GM20000 (cell line): ENCODE data around the gene ZNF669.

ENCODE experiments used
- DNase-seq: peaks from one replicate; pipeline ENCODE4 v3.0.0; 2012; ENCODE audit warnings: low spot score
- TF ChIP-seq, protein P1 (sequence below): IDR thresholded peaks from 2 replicates; pipeline ENCODE4 v1.5.1; 2012; ENCODE audit warnings: mild to moderate bottlenecking, control low read depth; ENCODE audit errors: extremely low read depth, missing control alignments

Gene ZNF669

DNA sequence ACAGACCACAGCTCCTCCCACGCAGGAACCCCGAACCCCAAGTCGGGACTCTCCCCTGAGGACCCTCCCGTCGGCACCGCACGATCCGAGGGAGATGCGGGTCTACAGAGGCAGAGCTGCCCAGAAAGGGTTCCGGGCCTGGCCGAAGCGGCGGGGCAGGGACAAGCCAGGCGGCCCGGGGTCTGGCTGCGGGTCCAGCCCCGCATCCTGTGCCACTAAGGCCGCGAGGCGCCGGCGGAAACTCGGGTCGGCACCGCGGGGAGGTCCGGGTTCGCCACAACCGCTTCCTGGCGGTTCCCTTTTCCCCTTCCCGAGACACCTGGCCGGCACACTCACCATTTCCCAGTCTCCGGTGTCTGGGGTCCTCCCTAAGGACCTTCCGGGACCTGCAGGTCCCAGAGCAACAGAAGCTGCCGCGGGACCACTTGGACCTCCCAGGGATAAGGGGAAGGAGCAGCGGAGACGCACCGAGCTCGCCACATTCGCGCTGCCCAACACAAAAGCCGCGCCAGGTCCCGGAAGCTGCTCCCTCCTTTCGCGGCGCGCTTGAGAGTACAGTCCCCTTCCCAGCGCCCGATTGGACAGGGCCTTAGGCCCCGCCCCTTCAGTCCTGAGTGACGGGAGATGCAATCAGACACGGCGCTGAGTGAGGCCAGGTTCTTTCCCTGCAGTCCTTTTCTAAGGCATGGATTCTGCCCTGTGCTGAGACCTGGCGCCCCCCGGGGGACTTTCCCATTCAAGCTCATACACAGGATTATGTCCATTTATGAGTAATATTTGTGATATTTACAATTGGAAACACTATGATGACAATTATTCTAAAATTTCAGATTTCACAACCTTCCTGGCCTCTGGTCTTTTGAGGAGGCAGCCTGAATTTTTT, 25.7 kb downstream of the ZNF669 start, which contains the start of gene ZNF670:
ZNF670 (minus strand) TSS at position 554 of the 883 bp plus-strand sequence; CDS start at position 339, 215 bp downstream.
- TF ChIP-seq, protein P1, sequence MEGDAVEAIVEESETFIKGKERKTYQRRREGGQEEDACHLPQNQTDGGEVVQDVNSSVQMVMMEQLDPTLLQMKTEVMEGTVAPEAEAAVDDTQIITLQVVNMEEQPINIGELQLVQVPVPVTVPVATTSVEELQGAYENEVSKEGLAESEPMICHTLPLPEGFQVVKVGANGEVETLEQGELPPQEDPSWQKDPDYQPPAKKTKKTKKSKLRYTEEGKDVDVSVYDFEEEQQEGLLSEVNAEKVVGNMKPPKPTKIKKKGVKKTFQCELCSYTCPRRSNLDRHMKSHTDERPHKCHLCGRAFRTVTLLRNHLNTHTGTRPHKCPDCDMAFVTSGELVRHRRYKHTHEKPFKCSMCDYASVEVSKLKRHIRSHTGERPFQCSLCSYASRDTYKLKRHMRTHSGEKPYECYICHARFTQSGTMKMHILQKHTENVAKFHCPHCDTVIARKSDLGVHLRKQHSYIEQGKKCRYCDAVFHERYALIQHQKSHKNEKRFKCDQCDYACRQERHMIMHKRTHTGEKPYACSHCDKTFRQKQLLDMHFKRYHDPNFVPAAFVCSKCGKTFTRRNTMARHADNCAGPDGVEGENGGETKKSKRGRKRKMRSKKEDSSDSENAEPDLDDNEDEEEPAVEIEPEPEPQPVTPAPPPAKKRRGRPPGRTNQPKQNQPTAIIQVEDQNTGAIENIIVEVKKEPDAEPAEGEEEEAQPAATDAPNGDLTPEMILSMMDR: no peak
- peak; percentile 94 for DNase-seq

DNA sequence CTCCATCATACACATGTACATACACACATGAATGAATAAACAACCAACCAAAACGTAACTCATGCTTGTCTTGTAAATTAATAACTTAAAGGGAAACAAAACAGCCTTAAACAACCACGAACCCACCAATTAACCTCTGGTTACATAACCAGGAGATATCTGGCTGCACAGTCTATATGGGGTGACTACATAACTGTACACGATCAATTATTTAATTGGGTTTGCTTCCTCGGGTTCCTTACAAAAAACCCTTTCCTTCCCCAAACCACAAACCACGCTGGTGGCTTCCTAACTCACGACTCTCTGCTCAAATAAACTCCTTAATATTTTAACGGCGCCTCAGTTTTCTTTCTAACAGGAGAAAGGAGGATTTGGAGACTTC, 26.3 kb downstream of the ZNF669 start:
- TF ChIP-seq, protein P1: no peak
- peak; percentile 34 for DNase-seq

DNA sequence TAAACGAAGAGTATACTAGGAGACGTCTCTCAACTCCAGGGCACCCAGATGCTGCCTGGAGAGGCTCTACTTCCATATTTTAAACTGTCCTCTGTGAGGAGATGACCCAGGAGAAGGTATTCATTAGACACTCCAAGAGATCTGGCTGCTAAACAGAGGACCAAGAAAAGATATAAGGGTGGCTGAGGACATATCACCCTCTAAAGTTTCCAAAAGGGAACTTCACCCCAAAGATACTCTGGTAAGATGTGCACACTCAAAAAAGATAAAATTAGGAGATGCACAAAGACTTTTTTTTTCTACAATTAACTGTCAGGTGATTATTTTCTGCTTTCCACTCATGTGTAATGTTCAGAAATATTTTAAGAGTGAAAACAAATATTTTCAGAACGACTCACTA, 26.9 kb downstream of the ZNF669 start:
- TF ChIP-seq, protein P1: no peak
- DNase-seq: no peak

DNA sequence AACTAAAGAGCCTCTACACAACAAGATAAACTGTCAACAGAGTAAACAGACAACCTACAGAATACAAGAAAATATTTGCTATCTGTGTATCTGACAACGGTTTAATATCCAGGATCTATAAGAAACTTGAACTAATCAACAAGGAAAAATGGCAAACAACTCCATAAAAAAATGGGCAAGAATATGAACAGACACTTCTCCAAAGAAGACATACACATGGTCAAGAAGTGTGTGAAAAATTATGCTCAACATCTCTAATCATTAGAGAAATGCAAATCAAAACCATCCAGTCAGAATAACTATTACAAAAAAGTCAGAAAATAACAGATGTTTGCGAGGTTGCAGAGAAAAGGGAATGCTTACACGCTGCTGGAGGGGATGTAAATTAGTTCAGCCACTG, 33.5 kb downstream of the ZNF669 start:
- DNase-seq: no peak
- TF ChIP-seq, protein P1: no peak

DNA sequence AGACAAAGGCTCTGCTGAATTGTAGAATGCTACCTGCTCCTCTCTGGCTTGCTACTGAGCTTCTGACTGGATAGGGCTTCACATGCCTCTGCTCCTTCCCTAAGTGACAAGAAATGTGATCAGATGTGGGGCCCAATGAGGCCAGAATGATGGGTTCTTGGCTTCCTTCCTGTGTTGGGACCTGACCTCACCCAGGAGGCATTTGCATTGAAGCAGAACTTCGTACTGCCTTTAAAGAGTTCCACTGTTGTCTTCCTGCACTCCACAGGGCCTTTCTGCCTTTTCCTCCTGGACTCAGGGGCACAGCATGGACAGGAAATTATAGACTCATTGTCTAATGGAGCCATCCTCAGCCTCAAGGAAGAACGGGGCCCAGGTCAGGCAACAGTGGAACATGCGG, 39.9 kb downstream of the ZNF669 start:
- TF ChIP-seq, protein P1: no peak
- DNase-seq: no peak

DNA sequence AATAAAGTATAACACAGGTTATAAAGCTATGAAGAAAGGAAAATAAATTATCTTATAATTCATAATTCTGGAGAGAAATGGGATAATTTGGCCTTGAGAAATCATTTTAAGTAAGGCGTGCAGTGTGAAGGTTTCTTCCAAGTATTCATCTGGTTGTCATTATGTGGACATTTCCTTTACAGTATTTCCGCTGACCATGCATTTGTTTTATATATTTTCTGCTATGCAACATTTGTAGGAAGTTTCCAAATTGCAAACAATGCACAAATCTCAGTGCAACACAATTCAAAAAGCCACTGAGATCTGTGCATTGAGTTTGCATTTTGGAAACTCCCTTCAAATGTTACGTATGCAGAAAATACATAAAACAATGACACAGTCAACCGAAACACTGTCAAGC, 43.4 kb downstream of the ZNF669 start:
- DNase-seq: no peak
- TF ChIP-seq, protein P1: no peak

DNA sequence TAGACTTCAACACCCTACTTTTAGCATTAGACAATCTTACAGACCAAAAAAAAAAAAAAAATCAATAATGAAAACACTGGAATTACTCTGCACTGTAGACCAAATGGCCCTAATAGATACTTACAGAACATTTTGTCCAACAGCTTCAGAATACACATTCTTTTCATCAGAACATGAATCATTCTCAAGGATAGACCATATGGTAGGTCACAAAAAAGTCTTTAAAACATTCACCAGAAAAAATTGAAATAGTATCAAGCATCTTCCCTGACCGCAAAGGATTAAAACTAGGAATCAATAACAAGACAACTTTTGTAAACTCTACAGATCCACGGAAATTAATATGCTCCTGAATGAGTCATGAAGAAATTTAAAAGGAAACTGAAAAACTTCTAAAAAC, 48.1 kb downstream of the ZNF669 start:
- TF ChIP-seq, protein P1: no peak
- no peak for DNase-seq
